RPMI8226 (cell line): ENCODE data around the gene PLXNA2.

Source experiments
- DNase-seq: peaks from one replicate; pipeline ENCODE4 v3.0.0-alpha.2; 2015

Gene PLXNA2

DNA sequence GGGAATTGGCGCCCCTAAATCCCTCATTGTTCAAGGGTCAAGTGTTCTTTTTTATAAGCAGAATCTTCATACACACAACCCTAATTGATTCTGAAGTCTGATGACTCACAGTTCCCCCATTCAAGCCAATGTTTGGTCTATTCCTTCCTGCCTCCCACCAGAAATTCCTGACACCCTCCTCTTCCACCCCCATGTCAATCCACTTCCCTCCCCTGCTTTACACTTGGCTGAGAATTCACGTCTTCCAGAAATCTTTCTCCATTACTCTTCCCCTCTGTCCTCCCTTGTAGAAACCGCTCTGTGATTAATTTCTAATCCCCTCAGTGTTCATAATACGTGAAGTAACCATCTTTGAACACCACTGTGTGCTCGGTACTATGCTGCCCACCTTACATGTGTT, 257.0 kb downstream of the PLXNA2 start:
- DNase-seq = no peak

DNA sequence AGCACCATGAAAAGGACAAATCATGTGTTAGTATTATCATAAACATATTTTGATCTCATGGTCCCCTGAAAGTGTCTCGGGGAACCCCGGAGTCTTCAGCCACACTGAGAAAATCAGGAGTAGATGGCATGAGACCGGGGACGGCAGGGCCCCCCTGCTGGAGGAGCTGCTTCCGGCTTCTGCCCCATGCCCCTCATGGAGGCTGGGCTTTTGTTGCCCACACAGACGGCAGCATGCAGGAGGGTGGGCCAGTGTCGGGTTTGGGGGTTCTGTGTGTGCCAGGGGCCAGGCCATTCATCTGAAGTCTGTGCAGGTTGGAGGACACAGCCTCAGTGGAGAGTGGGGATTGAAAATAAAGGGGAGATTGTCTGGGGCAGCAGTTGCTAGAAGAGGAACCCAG, 258.2 kb downstream of the PLXNA2 start:
- DNase-seq = no peak

DNA sequence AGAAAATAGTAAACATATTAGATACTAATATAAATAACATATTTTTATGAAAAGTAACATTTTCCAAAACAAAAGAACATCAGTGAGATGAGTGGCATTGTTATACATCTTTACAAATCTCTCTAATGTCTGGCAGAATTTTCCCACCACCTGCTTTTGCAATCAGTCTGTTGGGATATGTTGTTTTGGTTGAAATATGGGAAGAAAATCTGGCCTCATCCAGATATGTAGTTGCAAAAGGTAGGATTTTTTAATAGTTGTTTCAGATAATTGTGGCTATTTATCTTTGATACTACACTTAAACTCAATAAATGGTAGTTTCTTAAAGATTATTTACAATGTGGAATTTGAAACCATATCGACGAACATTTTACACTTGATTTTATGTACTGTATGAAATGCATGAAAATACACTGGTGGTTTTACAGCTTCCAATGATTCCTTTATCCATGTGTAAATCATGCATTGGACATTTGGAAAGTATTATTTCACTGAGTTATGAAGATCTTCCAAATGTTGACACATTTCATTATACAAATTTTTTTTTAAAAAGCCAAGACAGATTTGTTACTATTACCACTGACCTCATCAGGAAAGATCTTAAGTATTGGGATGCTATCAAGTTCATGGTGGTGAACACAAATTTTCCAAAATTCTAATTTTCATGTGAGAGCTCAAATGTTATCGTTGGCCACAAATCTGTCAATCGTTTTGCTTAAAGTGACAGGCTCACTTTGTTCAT, 259.2 kb downstream of the PLXNA2 start:
- no peak for DNase-seq

DNA sequence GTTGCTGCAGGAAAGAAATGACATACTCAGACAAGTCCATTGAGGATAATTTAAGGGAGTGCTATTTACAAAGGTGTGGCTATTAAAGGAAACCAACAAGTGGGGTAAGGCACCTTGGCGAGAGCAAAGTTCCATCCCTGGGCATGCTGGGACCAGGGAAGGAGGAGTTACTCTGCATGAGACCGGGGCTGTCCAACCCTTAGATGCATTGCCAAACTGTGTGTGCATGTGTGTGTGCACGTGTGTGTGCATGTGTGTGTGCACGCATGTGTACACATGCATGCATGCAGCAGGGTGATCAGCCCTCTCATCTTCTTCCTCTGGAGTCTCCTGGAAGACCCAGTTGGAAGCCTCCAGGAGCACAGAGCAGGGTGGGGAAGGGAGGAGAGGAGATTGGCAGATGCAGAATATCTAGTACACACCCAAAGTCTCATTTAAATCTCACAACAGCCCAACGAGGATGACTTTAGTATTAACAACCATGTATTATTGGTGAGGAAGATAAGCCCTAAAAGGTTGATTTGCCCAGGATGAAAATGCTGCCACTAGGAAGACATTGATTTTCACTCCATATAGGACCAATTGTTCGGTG, 261.0 kb downstream of the PLXNA2 start:
- no peak for DNase-seq

DNA sequence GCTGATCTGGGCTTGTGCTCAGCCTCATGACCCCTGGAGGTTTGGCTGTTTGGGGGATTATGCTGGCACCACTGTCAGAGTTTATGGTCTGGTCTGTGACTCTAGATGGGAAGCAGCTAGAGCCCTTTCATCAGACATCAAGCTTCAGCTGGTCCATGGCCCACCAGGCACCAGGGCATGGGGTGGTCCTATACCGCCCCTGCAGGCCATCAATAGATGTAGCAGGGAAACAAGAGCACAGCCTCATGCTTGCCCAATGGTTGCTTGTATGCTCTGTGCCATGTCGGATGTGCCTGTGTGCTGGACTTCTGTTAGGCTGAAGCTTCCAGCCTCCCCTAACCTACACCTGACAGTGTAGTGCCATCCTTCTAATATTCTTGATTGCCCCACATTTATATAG, 262.2 kb downstream of the PLXNA2 start:
- peak; percentile 27 for DNase-seq

DNA sequence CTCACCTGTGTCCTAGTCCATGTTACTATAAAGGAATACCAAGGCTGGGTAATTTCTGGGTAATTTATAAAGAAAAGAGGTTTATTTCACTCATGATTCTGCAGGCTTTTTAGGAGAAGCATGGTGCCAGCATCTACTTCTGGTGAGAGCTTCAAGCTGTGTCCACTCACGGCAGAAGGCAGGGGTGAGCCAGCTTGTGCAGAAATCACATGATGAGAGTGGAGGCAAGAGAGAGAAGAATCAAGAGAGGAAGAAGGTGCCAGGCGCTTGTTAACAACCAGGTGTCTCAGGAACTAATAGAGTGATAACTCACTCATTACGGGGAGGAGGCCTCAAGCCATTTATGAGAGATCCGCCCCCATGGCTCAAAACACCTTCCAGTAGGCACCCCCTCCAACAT, 265.7 kb downstream of the PLXNA2 start:
- no peak for DNase-seq

DNA sequence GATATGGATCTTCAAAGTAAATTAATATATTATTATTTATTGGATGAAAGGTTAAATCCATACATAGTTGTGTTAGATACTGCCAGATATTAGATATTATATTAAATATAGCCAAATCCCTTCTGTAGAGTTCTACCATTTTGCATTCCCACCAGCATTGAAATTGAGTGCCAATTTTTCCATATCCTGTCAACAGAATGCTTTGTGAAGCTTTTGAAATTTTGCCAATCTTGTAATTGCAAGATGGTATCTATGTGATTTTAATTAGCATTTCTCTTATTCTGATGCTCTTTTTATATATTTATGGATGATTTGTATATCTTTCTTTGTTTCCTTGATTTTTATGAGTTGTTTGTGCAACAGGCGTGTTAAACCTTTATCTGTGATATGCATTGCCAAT, 266.3 kb downstream of the PLXNA2 start:
- no peak for DNase-seq

DNA sequence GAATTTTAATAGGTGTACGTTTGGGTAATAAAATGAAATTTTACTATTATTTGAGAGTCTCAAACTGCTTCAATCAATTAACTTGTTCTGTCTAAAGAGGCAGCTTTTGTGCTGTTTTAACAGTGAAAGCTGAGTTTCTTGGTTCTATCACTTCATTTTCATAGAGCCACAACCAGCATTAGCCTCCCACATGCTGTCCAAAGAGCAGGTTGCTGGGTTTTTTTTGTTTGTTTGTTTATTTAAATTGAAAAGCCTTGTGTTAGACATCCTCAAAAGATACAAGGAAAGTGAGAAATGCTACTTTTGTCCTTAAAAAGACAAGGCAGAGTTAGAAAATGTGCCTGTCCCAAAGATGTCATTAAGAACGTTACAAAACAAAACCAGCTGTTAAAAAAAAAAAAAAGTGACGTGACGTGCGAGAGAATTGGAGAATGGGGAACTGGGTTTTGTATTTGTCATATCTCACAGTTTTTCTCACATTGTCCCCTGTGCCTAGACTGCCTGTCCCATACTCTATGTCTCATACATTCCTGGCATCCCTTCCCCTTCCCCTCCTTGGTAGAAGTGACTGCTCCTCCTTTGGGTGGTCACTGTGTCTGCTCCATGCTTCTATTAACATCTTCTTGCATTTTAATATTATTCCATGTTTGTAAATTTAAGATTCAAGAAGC, 270.2 kb downstream of the PLXNA2 start:
- no peak for DNase-seq

DNA sequence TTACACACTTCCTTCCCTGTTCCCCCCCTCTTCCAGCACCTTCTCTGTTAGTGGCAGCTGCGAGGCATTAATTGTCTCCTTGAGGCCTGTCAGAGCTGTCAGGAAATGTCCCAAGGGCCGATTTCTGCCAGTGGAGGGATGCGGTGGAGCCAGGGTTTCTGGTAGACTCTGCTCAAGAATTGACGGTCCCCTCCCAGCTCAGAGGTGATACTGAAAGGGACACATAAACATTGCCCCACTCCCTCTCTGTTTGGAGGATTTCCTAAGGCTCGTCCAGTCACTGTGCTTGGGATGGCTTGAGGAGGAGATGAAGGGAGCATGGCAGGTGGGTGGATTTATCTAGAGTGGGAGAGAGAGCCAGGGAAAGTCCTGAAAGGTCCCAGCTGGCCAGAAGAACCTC, 271.8 kb downstream of the PLXNA2 start:
- DNase-seq = no peak
